Activated T-cell treated with anti-CD3 and anti-CD28 coated beads, Interleukin-2, amount 50 U/mL, for 24 hours (primary cell): Measurements from ENCODE around the gene STXBP5.

Experiments used
- DNase-seq: peaks from one replicate; pipeline ENCODE4 v3.0.0-alpha.2; 2020
- H3K27ac Mint-ChIP-seq: 2 replicates; pipeline ENCODE4 v1.8.0; 2020; ENCODE audit warnings: mild to moderate bottlenecking, mixed read lengths
- H3K27me3 Mint-ChIP-seq: 2 replicates; pipeline ENCODE4 v1.8.0; 2020; ENCODE audit warnings: mixed read lengths
- H3K36me3 Mint-ChIP-seq: 2 replicates; pipeline ENCODE4 v1.8.0; 2020; ENCODE audit warnings: low read depth, mixed read lengths
- H3K4me1 Mint-ChIP-seq: 2 replicates; pipeline ENCODE4 v1.8.0; 2020; ENCODE audit warnings: low read depth, mixed read lengths
- H3K4me3 Mint-ChIP-seq: 2 replicates; pipeline ENCODE4 v1.8.0; 2020; ENCODE audit warnings: mild to moderate bottlenecking, moderate library complexity, mixed read lengths
- H3K9me3 Mint-ChIP-seq: 2 replicates; pipeline ENCODE4 v1.8.0; 2020; ENCODE audit warnings: mixed read lengths

STXBP5 gene

DNA sequence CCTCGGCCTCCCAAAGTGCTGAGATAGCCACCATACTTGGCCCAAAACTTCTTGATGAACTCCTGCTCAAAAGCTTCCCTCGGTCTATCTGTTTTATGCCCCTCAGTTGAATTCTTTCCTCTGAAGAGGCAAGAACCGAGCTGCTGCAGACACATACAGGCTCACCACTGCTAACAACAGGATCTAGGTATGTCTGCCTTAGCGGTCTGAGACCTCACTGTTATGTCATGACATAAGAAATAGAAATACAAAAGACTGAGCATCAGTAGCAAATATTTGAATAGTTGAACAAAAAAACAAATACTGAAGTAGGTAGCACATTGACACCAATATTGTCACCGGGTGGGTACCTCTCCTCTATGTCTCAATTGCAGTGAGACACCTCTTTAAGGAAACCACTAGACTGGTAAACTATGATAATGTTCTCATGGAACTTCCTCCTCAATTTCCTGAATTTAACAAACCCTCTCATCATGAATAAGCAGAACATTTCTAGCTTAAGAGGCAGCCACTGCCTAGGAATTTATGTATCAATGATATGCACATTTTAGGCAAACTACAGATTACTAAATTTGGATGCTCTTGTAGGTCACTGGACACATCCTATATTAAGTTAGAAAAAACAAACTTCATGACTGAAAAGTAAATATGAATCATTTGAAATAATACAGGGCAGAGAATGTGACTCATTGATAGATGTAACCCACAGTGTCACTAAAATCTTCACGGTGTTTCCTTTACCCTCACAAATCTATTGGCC is 9.4 kb upstream of the STXBP5 start:
- DNase-seq, result no peak
- H3K27ac Mint-ChIP-seq, result peak overlapping the region; percentile 94
- peaks cover 32% of the 10 kb centered on the region for H3K4me1 Mint-ChIP-seq
- H3K36me3 Mint-ChIP-seq, result no peaks in the 10 kb centered on the region
- no peaks in the 10 kb centered on the region for H3K27me3 Mint-ChIP-seq
- peak overlapping the region; percentile 48 for H3K4me3 Mint-ChIP-seq
- peaks cover 2% of the 10 kb centered on the region for H3K9me3 Mint-ChIP-seq

DNA sequence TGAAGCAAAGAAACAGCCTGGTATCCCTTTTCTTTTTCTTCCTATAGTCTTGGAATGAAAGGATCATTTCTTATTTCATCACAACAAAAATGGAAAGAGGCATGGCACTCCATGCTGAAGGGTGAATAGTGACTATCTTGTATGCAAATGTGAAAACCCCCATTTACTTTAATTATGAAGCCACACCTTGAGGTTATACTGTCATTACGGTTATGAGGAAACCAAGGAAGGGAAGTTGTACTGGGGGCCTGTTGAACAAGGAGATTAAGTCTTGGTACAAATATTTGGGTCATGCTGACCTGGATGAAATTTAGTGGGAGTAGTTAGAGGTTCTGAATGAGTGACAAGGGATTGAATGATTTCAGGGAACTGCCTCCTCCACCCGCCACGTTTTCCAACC is 8.7 kb upstream of the STXBP5 start:
- H3K9me3 Mint-ChIP-seq, result peaks cover 2% of the 10 kb centered on the region

DNA sequence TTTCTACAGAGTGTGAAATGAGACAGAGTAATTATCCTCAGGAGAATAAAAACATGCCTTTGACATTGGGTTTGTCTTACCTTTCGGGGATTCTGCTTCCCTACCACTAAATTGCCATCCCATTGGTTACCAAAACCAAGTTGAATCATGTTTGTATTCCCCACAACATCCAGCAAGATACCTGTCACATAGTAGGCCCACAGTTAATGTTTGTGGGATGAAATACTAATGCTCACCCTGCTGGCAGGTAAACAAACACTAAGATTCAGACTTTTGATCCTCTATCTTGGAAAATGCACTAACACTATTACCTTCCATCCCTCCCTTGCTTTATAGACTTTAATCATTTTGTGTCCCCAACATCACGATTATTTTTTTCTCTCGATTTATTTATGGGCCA is 8.2 kb upstream of the STXBP5 start:
- Mint-ChIP-seq H3K4me3 (peak overlapping the region; percentile 48), H3K27me3 (no peaks in the 10 kb centered on the region), H3K4me1 (peaks cover 30% of the 10 kb centered on the region), H3K9me3 (peaks cover 2% of the 10 kb centered on the region), H3K36me3 (no peaks in the 10 kb centered on the region), H3K27ac (peak overlapping the region; percentile 94)
- DNase-seq, result no peak

More for the DNA sequence above, 8.7 kb upstream of the STXBP5 start:
- no peaks in the 10 kb centered on the region for H3K36me3 Mint-ChIP-seq
- H3K4me1 Mint-ChIP-seq, result peaks cover 30% of the 10 kb centered on the region
- DNase-seq, result no peak
- H3K27me3 Mint-ChIP-seq, result no peaks in the 10 kb centered on the region
- peak overlapping the region; percentile 48 for H3K4me3 Mint-ChIP-seq
- peak overlapping the region; percentile 94 for H3K27ac Mint-ChIP-seq

DNA sequence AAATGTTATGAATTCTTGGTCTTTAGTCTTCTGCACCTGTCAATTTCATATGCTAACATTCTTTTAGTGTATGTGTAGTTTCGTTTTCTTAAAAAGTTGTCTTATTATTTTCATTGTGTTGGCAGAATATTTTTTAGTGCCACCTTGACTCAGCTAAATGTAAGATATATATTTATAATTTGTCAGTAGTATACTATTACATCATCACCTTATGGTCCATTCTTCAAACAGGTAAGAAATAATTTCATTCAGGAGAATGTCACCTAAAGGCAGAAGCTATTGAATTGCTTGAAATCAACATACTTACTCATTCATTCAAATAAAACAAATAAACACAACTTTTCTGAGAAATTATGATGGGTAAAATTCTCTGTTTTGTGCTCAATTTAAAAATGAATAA is 3.5 kb upstream of the STXBP5 start:
- H3K36me3 Mint-ChIP-seq, result peaks cover 14% of the 10 kb centered on the region
- H3K4me3 Mint-ChIP-seq, result no peak overlapping the region
- peaks cover 27% of the 10 kb centered on the region for H3K4me1 Mint-ChIP-seq

DNA sequence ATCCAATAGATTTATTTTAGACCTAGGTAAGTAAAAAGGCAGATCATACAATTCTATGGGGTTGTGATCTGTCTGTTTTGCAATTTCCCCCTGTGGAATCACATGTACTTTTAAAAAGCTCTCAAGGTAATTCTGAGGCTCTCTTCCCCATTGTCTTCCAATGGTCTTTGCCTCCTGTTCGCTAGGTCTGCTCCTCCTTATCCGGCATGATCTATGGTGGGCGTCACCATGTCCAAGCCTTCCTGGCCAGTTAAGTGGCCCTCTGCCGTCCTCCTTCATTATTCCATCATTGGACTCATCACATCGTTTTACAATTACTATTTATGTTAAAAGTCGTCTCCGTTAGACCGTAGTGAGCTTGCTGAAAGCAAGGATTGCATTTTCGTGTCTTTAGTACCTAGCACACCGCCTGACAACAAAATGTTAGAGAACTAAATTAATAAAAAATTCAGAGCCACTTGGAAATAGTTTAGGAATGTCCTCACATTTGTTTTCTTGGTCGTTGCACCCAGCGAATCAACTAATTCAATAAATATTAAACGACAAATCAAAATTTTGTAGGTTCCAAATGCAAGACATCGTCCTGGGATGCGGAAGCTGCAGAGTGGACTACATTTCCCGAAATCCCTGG is 2.2 kb upstream of the STXBP5 start:
- Mint-ChIP-seq H3K4me3 (peak overlapping the region; percentile 87), H3K27ac (peak overlapping the region; percentile 96), H3K36me3 (peaks cover 16% of the 10 kb centered on the region), H3K4me1 (peaks cover 27% of the 10 kb centered on the region), H3K27me3 (no peaks in the 10 kb centered on the region), H3K9me3 (peaks cover 2% of the 10 kb centered on the region)
- DNase-seq, result peak; percentile 36

More for the DNA sequence above, 3.5 kb upstream of the STXBP5 start:
- Mint-ChIP-seq H3K27me3 (no peaks in the 10 kb centered on the region), H3K27ac (no peak overlapping the region), H3K9me3 (peaks cover 2% of the 10 kb centered on the region)
- DNase-seq, result no peak

DNA sequence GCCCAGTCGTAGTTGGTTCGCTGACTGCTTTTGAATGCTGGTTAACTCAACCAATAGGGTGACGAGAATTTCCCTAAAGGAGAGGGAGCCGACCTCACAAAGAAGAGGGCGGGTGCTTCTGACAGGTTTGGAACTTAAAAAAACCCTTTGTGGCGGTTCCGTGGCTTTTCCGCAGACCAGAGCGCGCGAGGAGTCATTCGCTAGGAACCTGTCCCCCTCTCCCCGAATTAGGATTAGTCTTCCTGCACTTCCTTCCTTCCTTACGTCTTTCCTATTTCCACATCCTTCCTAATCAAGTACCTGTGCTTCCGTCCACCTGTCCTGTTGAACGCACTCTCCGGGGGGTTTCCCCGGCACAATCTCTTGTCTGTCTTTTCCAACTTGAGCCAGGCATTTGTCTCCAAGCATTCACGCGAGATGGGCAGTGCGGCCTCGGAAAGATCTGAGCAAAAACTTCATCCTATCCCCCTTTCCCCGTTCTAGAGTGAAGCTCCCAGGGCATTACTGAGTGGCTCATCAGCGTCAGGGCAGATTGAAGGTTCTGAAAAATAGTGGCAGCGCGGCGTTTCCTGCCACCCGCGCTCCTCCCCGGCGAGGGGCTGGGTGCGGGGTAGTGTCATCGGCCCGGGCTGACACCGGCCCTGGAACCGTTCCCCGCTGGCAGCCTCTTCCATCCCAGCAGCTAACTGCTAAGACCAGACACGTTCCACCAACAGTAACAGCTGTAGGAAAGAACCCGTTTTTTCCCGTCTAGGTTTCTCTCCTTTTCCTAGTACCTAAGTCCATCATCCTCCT is 1.5 kb upstream of the STXBP5 start:
- Mint-ChIP-seq H3K27me3 (no peaks in the 10 kb centered on the region), H3K4me3 (peak overlapping the region; percentile 87), H3K4me1 (peaks cover 31% of the 10 kb centered on the region), H3K36me3 (peaks cover 21% of the 10 kb centered on the region), H3K27ac (peak overlapping the region; percentile 96), H3K9me3 (peaks cover 2% of the 10 kb centered on the region)
- DNase-seq, result peak; percentile 75

DNA sequence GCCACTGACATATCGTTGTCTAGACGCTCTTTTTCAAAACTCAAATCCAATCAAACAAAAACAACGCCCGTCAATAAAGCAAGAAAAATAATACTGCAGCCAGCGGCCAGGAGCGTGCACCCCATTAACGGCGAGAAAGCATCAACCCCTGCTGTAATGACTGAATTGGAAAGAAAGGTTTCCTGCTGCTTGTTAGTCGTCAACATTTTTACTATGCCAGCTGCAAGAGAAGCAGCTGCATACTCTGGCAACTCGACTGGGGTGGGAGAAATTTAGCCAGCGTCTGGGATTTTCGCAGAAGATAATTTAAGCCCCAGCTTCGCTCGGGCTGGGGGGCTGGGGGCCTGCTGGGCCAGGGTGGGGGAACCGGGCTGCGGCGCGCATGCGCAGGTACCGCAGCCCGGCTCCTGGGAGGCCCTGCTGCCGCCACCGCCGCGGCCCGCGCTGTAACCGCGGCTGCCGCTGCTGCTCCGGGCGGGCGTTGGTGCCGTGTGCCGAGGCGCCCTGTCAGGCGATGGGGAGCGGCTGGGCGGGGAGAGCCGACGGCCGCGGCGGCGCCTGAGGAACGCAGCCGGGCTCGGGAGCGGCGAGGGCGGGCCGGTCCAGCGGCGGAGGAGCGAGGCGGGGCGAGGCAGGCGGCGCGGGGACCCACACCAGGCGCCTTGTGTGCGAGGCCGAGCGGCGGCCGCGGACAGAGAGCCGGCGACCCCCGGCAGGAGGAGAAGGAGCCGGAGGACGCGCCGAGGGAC is 732 bp upstream of the STXBP5 start:
- no peaks in the 10 kb centered on the region for H3K27me3 Mint-ChIP-seq
- peak; percentile 85 for DNase-seq
- peaks cover 27% of the 10 kb centered on the region for H3K36me3 Mint-ChIP-seq
- H3K4me3 Mint-ChIP-seq, result peak overlapping the region; percentile 87
- peaks cover 38% of the 10 kb centered on the region for H3K4me1 Mint-ChIP-seq
- peaks cover 2% of the 10 kb centered on the region for H3K9me3 Mint-ChIP-seq
- peak overlapping the region; percentile 96 for H3K27ac Mint-ChIP-seq

DNA sequence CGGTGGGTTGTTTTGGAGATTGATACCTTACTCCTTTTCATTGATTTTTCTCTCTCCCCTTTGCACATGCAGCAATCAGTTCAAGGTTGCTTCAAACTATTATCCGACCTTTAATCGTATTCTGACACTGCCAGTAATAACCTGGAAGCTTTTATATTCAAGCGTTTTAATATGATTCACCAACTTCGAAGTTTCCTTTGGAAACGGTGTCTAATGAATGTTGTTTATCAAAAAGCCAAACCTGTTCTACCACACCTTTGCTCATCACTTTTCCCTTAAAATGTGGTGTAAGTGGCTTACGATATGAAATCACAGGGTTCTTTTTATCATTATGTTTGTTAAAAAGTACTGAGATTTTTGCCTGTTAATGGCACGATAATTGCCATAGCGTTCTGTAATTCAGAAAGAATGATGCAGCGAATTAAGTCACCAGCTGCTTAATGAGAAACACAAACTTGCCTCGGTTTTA is 660 bp downstream of the STXBP5 start:
- Mint-ChIP-seq H3K27me3 (no peaks in the 10 kb centered on the region), H3K36me3 (peaks cover 31% of the 10 kb centered on the region), H3K4me3 (peak overlapping the region; percentile 92), H3K4me1 (peaks cover 47% of the 10 kb centered on the region), H3K27ac (peak overlapping the region; percentile 96), H3K9me3 (no peaks in the 10 kb centered on the region)
- no peak for DNase-seq

DNA sequence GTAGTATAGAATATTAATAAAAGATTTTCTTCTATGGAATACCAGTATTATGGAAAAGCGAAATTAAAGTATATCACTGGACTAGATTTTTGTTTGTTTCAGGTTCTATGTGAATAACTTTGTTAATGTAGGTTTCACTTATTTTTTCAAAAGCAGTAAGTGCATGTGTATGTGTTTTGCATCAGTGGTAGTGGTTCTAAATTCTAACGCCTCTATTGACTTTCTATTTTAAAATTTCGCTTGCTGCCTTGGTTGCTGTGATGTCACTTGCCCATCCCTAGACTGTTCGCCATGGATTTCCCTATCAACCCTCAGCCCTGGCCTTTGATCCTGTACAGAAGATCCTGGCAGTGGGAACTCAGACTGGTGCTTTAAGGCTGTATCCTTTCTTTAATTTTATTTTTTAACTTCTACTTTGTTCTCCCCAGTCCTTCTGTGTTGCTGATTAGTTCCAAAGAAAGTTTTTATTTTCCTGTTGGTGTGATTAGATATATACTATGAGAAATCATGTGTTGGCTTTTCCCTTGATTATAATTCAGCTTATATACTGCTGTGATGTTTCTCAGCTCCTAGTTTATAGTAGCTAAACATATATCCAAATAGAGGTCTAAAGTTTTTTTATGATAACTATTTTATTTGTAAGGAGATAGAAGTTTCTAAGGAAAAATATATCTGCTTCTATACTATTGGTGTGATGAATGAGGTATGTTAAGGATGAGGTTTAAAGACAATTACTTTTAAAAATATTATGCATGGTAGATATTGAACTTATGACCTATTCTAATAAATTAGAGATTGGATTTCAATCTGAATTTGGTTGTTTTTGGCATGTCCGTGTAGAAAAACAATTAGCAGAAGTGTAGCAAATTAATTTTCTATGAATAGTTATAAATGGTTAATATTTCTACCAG is 1.7 kb downstream of the STXBP5 start:
- peak overlapping the region; percentile 92 for H3K4me3 Mint-ChIP-seq

DNA sequence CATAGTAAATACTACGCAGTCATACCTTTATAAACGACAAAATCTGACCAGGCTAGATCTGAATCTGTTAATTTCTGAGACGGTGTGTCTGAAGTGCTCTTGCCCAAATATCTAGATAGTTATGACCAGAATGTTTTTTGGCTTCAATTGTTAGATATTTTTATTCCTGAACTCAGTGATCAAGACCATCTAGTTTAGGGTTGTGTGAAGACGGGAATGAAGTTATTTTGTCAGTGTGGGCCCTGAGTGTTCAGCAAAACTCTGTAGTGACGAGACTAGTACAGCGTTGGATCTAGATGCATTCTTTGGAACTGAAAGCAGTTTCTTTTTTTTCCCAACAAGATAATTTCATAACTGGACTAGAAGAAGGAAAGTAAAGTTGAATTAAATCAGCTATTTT is 3.1 kb downstream of the STXBP5 start:
- no peaks in the 10 kb centered on the region for H3K27me3 Mint-ChIP-seq
- H3K27ac Mint-ChIP-seq, result peak overlapping the region; percentile 48
- no peak for DNase-seq

More for the DNA sequence above, 1.7 kb downstream of the STXBP5 start:
- Mint-ChIP-seq H3K36me3 (peaks cover 34% of the 10 kb centered on the region), H3K4me1 (peaks cover 50% of the 10 kb centered on the region), H3K27me3 (no peaks in the 10 kb centered on the region), H3K27ac (peak overlapping the region; percentile 74), H3K9me3 (no peaks in the 10 kb centered on the region)
- DNase-seq, result no peak

DNA sequence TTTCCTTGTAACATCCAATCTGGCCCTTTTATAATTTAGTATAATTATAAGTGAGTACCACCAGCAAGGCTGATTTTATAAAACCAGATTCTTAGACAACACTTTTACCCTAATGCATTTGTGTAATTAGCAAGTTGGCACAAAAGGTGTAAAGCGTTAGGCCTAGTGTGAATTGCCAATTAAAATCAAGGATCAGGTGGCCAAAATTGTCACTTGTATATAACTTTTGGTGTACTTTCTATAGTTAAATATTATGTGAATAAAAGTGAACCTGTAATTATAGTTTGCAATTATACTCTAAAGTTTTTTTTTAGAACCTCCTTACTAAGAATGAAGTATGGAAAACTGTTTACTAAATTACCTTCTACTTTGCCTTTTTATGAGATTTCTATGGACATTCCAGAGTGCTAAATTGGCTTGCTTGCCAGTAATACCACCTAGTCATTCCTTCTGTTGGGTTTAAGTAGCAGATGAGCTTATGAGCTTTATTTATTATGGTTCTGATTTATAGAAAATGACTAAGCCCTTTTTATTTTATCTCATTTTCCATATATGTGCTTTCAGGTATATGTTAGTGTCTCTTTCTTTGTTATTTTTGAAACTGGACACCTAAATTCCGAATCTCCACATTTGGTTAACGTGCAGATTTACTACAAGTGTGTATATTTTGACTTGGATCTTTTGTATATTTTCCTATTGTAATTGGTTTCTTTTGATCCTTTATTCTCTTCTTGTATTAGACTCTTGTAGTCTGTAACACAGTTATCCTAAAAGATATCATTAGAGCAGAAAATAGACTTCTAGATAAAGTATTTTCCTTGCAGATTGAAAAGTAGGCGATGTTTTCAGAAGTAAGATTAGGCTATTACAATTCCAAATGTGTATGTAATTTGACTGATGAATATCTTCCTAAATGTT is 3.9 kb downstream of the STXBP5 start:
- no peaks in the 10 kb centered on the region for H3K9me3 Mint-ChIP-seq
- H3K4me3 Mint-ChIP-seq, result no peak overlapping the region
- no peaks in the 10 kb centered on the region for H3K27me3 Mint-ChIP-seq
- peak overlapping the region; percentile 48 for H3K27ac Mint-ChIP-seq
- no peak for DNase-seq
- H3K36me3 Mint-ChIP-seq, result peaks cover 45% of the 10 kb centered on the region
- peaks cover 49% of the 10 kb centered on the region for H3K4me1 Mint-ChIP-seq

More for the DNA sequence above, 3.1 kb downstream of the STXBP5 start:
- Mint-ChIP-seq H3K4me3 (no peak overlapping the region), H3K4me1 (peaks cover 46% of the 10 kb centered on the region), H3K36me3 (peaks cover 42% of the 10 kb centered on the region), H3K9me3 (no peaks in the 10 kb centered on the region)

DNA sequence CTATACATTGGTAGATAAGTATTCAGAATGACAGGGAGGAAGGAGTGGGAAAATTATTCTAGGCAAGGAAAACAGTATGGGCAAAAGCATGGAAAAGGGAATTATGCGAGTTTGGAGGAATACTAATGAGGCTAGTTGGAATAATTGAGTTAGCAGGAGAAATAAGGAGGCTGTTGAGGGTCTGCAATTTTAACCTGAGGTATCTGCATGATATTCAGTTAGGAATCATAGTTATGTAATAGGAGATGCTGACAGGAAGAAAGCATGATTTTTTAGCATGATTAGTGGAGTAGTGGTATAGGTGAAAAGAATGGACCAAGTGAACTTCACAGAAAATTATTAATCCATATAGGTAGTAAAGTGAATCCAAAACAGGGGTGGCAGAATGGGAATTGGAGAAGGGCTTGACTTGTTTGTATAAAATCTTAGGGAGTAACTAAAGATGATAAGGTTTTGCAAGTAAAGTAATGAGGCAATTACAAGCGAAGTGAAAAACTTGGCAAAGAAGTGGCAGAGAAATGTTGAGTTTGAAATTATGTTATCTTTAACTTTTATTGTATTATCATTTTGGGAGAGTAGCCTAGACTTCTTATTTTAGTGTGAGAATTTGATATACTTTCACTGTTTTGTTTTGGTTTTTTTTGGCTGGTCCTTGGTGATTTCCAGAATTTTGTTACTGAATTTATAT is 5.7 kb downstream of the STXBP5 start:
- Mint-ChIP-seq H3K27ac (peak overlapping the region; percentile 0), H3K4me1 (peaks cover 52% of the 10 kb centered on the region), H3K9me3 (no peaks in the 10 kb centered on the region)

More for the DNA sequence above, 5.7 kb downstream of the STXBP5 start:
- Mint-ChIP-seq H3K36me3 (peaks cover 44% of the 10 kb centered on the region), H3K4me3 (no peak overlapping the region), H3K27me3 (no peaks in the 10 kb centered on the region)
- DNase-seq, result no peak
